Heart left ventricle (tissue), 16 donors: ENCODE data around the gene FAM3B. TPM values are rescaled to one million over a fixed set of nuclear protein-coding genes. Genes with fewer than 3 reads are reported as not detected.

ENCODE experiments used
- ATAC-seq, 4 donors: fragments of 200-7000 bp; cut with Tn5 transposase; one replicate each; pipeline ENCODE4 v1.9.1; 2020 to 2022; ENCODE audit warnings: moderate library complexity in 4 of 4, mild to moderate bottlenecking in 3 of 4, moderate number of reproducible peaks in 1 of 4
- DNase-seq, 5 donors: peaks; one replicate each; pipeline ENCODE4 v3.0.0-alpha.2; 2020
- H3K27ac ChIP-seq, 12 donors: fragments of 200-600 bp; sonication (generic) in 4 of 12; one replicate each; pipeline versions ENCODE4 v1.5.0 to v1.8.0; 2016 to 2022; ENCODE audit warnings: mild to moderate bottlenecking in 2 of 12
- H3K27me3 ChIP-seq, 9 donors: fragments of 200-600 bp; sonication (generic) in 2 of 9; one replicate each; pipeline versions ENCODE4 v1.5.1 to v1.8.0; 2016 to 2022; ENCODE audit warnings: mild to moderate bottlenecking in 3 of 9
- H3K36me3 ChIP-seq, 9 donors: fragments of 200-600 bp; sonication (generic) in 2 of 9; one replicate each; pipeline versions ENCODE4 v1.5.0 to v1.8.0; 2018 to 2022; ENCODE audit warnings: mild to moderate bottlenecking in 2 of 9
- H3K4me1 ChIP-seq, 12 donors: fragments of 200-600 bp; sonication (generic) in 4 of 12; one replicate each; pipeline versions ENCODE4 v1.5.0 to v1.8.0; 2016 to 2022; ENCODE audit warnings: mild to moderate bottlenecking in 3 of 12
- H3K4me3 ChIP-seq, 12 donors: fragments of 200-600 bp; sonication (generic) in 4 of 12; one replicate each; pipeline versions ENCODE4 v1.5.0 to v1.8.0; 2017 to 2022; ENCODE audit warnings: mild to moderate bottlenecking in 9 of 12, moderate library complexity in 4 of 12
- H3K9me3 ChIP-seq, 12 donors: fragments of 200-600 bp; sonication (generic) in 4 of 12; one replicate each; pipeline versions ENCODE4 v1.5.0 to v1.8.0; 2016 to 2022; ENCODE audit warnings: mild to moderate bottlenecking in 1 of 12
- POLR2A ChIP-seq, 2 donors: fragments of 450-650 bp; IDR thresholded peaks; one replicate each; pipeline ENCODE4 v1.6.1; 2017; ENCODE audit warnings: antibody characterized with exemption in 2 of 2, mild to moderate bottlenecking in 2 of 2, moderate library complexity in 2 of 2
- WGBS, 4 donors: extraction: QIAGEN DNeasy Blood & Tissue Kit in 2 of 4; methylation state at CpG; one replicate each; pipeline versions ENCODE4 v1.1.5 to v1.1.7; 2013 to 2018; 5-methylcytosine and 5-hydroxymethylcytosine counted together
- intact Hi-C, 10 donors: fragments of 100-400 bp; cut with DNase I; formaldehyde crosslinking; loops; one replicate each; pipeline versions ENCODE4 v1.11.1 to v1.14.2; 2022
- polyA plus RNA-seq, 2 donors: library from polyadenylated mRNA; stranded (reverse); fragments of 200-250 nt; gene quantifications; one replicate each; pipeline ENCODE4 v1.2.3, GENCODE V29; 2013
- total RNA-seq, 9 donors: library from RNA; depleted of rRNA in 2 of 9; stranded (reverse); fragments of >200 nt in 2 of 9; fragmentation: NEBNext Ultra II Directional in 3 of 9; extraction: Animal tissue kit (Norgen Biotek cat#: 25700) in 3 of 9; gene quantifications; one replicate each; pipeline versions ENCODE4 v1.1.0 to v1.2.4, GENCODE V29; 2016 to 2023
- TF ChIP-seq, protein P1 (sequence below), 12 donors: fragments of 200-600 bp; sonication (generic) in 4 of 12; IDR thresholded peaks; one replicate each; pipeline versions ENCODE4 v1.5.0 to v1.8.0; 2018 to 2022; ENCODE audit warnings: antibody characterized with exemption in 12 of 12, mild to moderate bottlenecking in 5 of 12
- donor health status: ischemic (EF 13 %, LVEDD 7.1; RV severe dilation, severe dysfunction).
- donor health status: healthy with polysubstance abuse.
- donor health status: DM: no; HTN: yes; CAD: no.
- donor health status: DM: no; HTN: no; CAD: no.
- donor health status: ischemic (EF 25% LVEDD 6.9; RV normal size, moderate dysfunction).
- donor health status: ischemic (EF 25% LVEDD 5.7; RV mildly dilated, moderate dysfunction).
- donor health status: healthy.
- donor health status: DM: yes; HTN: yes; CAD: no.
- donor health status: ischemic (EF 35%, LVEDD 5.7; RV mildly dilated, moderate dysfunction).
- donor health status: nonischemic (EF 11% LVEDD 7.7; RV severe dilation, severe dysfunction).
- donor health status: DM: yes; HTN: yes; CAD: no.
- donor health status: PGD.
- donor health status: ischemic (EF 29% LVEDD 5.4; RV normal size, mild dysfunction).
- donor health status: nonischemic (EF 23%, LVEDD 6.1; RV moderate dilation, normal function).

Gene FAM3B
- total and polyA plus RNA-seq, 11 donors, result 0.10 to 0.54 TPM; not detected in 9

DNA sequence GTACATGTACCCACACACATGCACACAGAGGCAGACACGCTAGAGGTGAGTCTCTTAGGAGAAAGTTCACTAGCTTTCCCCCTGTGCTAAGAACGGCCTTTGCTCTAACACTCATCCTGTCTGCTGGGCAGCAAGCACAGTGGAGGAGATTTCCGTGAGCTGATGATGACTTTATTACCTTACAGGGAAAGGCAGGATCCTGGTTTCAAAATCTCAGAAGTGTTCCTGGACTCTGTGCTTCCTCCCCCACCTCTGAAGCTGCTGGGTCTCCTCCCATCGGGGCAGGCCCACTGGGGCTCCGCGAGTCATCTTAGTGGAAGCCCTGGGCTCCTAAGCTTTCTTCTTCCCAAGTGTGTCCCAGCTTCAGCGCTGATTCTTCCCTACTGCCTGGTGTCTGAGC is 2.7 kb downstream of the FAM3B start:
- H3K27ac ChIP-seq, result no peak overlapping the region
- H3K36me3 ChIP-seq, result no peaks in the 10 kb centered on the region
- H3K9me3 ChIP-seq, result no peaks in the 10 kb centered on the region
- peaks cover 5 to 39% (median 27%) of the 10 kb centered on the region in 9 donors for H3K27me3 ChIP-seq
- ATAC-seq, result no peak
- DNase-seq, result no peak
- WGBS, 4 donors, result 77 to 85% (median 81%) methylated on average over 7 of the region's 7 CpGs
- TF ChIP-seq, protein P1, sequence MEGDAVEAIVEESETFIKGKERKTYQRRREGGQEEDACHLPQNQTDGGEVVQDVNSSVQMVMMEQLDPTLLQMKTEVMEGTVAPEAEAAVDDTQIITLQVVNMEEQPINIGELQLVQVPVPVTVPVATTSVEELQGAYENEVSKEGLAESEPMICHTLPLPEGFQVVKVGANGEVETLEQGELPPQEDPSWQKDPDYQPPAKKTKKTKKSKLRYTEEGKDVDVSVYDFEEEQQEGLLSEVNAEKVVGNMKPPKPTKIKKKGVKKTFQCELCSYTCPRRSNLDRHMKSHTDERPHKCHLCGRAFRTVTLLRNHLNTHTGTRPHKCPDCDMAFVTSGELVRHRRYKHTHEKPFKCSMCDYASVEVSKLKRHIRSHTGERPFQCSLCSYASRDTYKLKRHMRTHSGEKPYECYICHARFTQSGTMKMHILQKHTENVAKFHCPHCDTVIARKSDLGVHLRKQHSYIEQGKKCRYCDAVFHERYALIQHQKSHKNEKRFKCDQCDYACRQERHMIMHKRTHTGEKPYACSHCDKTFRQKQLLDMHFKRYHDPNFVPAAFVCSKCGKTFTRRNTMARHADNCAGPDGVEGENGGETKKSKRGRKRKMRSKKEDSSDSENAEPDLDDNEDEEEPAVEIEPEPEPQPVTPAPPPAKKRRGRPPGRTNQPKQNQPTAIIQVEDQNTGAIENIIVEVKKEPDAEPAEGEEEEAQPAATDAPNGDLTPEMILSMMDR (IDR thresholded peaks at IDR 0.05), result no peak
- no peak for TF ChIP-seq POLR2A (IDR thresholded peaks at IDR 0.05)
- intact Hi-C loops, result no loop called here
- H3K4me1 ChIP-seq, result peaks cover 0 to 15% (median 5%) of the 10 kb centered on the region in 12 donors
- no peak overlapping the region for H3K4me3 ChIP-seq

- Histone ChIP-seq H3K4me3 (no peak overlapping the region), H3K27me3 (peaks cover 3 to 21% (median 13%) of the 10 kb centered on the region in 9 donors), H3K4me1 (peaks cover 0 to 12% (median 5%) of the 10 kb centered on the region in 12 donors), H3K27ac (no peak overlapping the region), H3K36me3 (no peaks in the 10 kb centered on the region), H3K9me3 (no peaks in the 10 kb centered on the region)
- TF ChIP-seq, protein P1 (IDR thresholded peaks at IDR 0.05), result no peak
- TF ChIP-seq POLR2A (IDR thresholded peaks at IDR 0.05), result no peak
- ATAC-seq, result no peak
- no peak for DNase-seq
- WGBS, 4 donors, result 81 to 93% (median 86%) methylated on average over 16 to 20 of the region's 20 CpGs
- intact Hi-C loops, result no loop called here
Observed at GRCh38 chr21:41321211-41321907, 4.8 kb downstream of the FAM3B start.

- Histone ChIP-seq H3K27me3 (peaks cover 0 to 15% (median 7%) of the 10 kb centered on the region in 9 donors), H3K9me3 (no peaks in the 10 kb centered on the region), H3K4me3 (no peak overlapping the region), H3K4me1 (peaks cover 0 to 6% (median 0%) of the 10 kb centered on the region in 12 donors), H3K36me3 (no peaks in the 10 kb centered on the region), H3K27ac (no peak overlapping the region)
- ATAC-seq (no peak), DNase-seq (no peak)
- intact Hi-C loops, result no loop called here
- TF ChIP-seq, protein P1 (IDR thresholded peaks at IDR 0.05), result no peak
- TF ChIP-seq POLR2A (IDR thresholded peaks at IDR 0.05), result no peak
- 83 to 91% (median 87%) methylated on average over 7 of the region's 7 CpGs for WGBS, 4 donors
Observed at GRCh38 chr21:41321908-41322495, 5.4 kb downstream of the FAM3B start.

DNA sequence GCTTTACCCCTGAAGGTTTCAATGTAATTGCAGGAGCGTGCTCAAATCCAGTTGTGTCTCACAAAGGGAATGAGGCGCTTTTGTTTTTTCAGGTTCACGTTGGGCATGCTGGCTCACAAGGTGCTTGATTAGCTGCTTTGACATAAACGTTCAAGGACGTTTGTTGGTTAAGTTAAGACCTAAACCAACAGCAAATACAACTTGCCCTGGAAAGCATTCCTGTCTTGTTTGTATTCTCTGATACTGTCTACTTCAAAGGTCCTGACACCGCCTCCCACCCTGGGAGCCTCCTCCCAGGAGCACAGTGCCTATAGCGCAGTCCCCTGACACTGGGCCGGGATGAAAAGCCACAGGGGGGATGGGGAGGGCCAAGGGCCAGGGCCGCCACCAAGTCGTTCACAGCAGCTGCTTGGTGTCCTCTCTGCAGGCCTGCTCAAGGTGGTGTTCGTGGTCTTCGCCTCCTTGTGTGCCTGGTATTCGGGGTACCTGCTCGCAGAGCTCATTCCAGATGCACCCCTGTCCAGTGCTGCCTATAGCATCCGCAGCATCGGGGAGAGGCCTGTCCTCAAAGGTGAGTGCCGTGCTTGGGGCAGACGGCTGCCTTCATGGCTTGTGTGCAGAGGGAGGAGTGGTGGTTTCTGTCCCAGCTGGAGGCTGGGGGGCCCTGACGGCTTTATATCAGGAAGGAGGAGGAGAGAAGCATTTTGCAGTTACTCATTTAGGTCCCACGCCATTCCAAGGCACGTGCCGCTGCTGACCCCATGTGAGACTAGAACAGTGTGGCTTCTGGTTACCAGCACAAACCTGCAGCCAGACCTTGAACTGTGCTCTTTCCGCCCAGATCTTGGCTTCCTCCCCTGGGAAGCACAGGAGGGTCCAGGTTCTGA is 6.1 kb downstream of the FAM3B start:
- Histone ChIP-seq H3K4me3 (no peak overlapping the region), H3K27me3 (peaks cover 0 to 7% (median 4%) of the 10 kb centered on the region in 9 donors), H3K9me3 (no peaks in the 10 kb centered on the region), H3K27ac (no peak overlapping the region), H3K36me3 (no peaks in the 10 kb centered on the region), H3K4me1 (no peaks in the 10 kb centered on the region)
- no peak for DNase-seq
- intact Hi-C loops, result no loop called here
- WGBS, 4 donors, result 79 to 88% (median 82%) methylated on average over 23 of the region's 23 CpGs
- TF ChIP-seq POLR2A (IDR thresholded peaks at IDR 0.05), result no peak
- TF ChIP-seq, protein P1 (IDR thresholded peaks at IDR 0.05), result no peak
- ATAC-seq, result no peak
